ACC112 (cell line): ENCODE data around the gene UBR4.
A peak's percentile ranks its signal among the peaks of the same experiment; 100 is the strongest.

Source experiments
- H2AFZ ChIP-seq: fragments of 200-600 bp; sonication (generic); one replicate; pipeline ENCODE4 v1.6.0; 2017; ENCODE audit warnings: antibody characterized with exemption, low read length; ENCODE audit not compliant: unreplicated experiment
- H3K27ac ChIP-seq: fragments of 200-600 bp; sonication (generic); 2 replicates; pipeline ENCODE4 v1.5.1; 2014; ENCODE audit warnings: low read depth, mild to moderate bottlenecking, antibody characterized with exemption, low read length, moderate library complexity
- H3K27me3 ChIP-seq: fragments of 200-600 bp; sonication (generic); 2 replicates; pipeline ENCODE4 v1.6.1; 2014; ENCODE audit warnings: mild to moderate bottlenecking, antibody characterized with exemption, low read length, moderate library complexity, mixed read lengths; ENCODE audit not compliant: insufficient read depth
- H3K36me3 ChIP-seq: fragments of 200-600 bp; sonication (generic); 2 replicates; pipeline ENCODE4 v1.6.1; 2016; ENCODE audit warnings: mild to moderate bottlenecking, antibody characterized with exemption, low read length, moderate library complexity, mixed read lengths; ENCODE audit not compliant: insufficient read depth
- H3K4me1 ChIP-seq: fragments of 200-600 bp; sonication (generic); one replicate; pipeline ENCODE4 v1.6.1; 2016; ENCODE audit warnings: low read length, mixed read lengths; ENCODE audit not compliant: insufficient read depth, unreplicated experiment, control insufficient read depth
- H3K4me3 ChIP-seq: fragments of 200-600 bp; sonication (generic); 2 replicates; pipeline ENCODE4 v1.5.1; 2014; ENCODE audit warnings: mild to moderate bottlenecking, low read depth, low read length
- H3K79me2 ChIP-seq: fragments of 200-600 bp; sonication (generic); one replicate; pipeline ENCODE4 v1.6.0; 2016; ENCODE audit warnings: low read length; ENCODE audit not compliant: control insufficient read depth, unreplicated experiment, insufficient read depth

UBR4 gene

GRCh38 chr1:19081218-19081893 lies 128.7 kb downstream of the UBR4 start:
- Histone ChIP-seq H3K79me2 (no peaks in the 10 kb centered on the region), H3K4me1 (peaks cover 13% of the 10 kb centered on the region), H3K36me3 (peaks cover 39% of the 10 kb centered on the region), H3K27ac (peak overlapping the region; percentile 38; the same call in 1 of the 2 replicates), H3K27me3 (no peaks in the 10 kb centered on the region), H3K4me3 (no peak overlapping the region), H2AFZ (no peak overlapping the region)

GRCh38 chr1:19080721-19081120 lies 129.3 kb downstream of the UBR4 start:
- no peaks in the 10 kb centered on the region for H3K79me2 ChIP-seq
- H3K27me3 ChIP-seq, result no peaks in the 10 kb centered on the region
- peak overlapping the region; percentile 38; the same call in 1 of the 2 replicates for H3K27ac ChIP-seq
- H3K4me1 ChIP-seq, result peaks cover 13% of the 10 kb centered on the region
- H3K4me3 ChIP-seq, result no peak overlapping the region
- no peak overlapping the region for H2AFZ ChIP-seq
- peaks cover 42% of the 10 kb centered on the region for H3K36me3 ChIP-seq

GRCh38 chr1:19079541-19080472 lies 130.3 kb downstream of the UBR4 start:
- H3K4me3 ChIP-seq, result no peak overlapping the region
- H3K4me1 ChIP-seq, result peaks cover 13% of the 10 kb centered on the region
- no peak overlapping the region for H2AFZ ChIP-seq
- H3K36me3 ChIP-seq, result peaks cover 41% of the 10 kb centered on the region
- H3K27ac ChIP-seq, result no peak overlapping the region
- no peaks in the 10 kb centered on the region for H3K79me2 ChIP-seq
- no peaks in the 10 kb centered on the region for H3K27me3 ChIP-seq

- Histone ChIP-seq H3K27ac (no peak overlapping the region), H3K4me1 (peaks cover 13% of the 10 kb centered on the region), H3K27me3 (no peaks in the 10 kb centered on the region), H3K79me2 (no peaks in the 10 kb centered on the region), H2AFZ (no peak overlapping the region), H3K4me3 (no peak overlapping the region), H3K36me3 (peaks cover 39% of the 10 kb centered on the region)
These were observed 131.5 kb downstream of the UBR4 start for GRCh38 chr1:19078536-19078935.

GRCh38 chr1:19076841-19077616 lies 133.0 kb downstream of the UBR4 start:
- Histone ChIP-seq H3K27ac (no peak overlapping the region), H3K79me2 (no peaks in the 10 kb centered on the region), H3K27me3 (no peaks in the 10 kb centered on the region), H3K4me1 (peaks cover 11% of the 10 kb centered on the region), H3K4me3 (no peak overlapping the region), H2AFZ (no peak overlapping the region), H3K36me3 (peaks cover 46% of the 10 kb centered on the region)

GRCh38 chr1:19074902-19075721 lies 135.0 kb downstream of the UBR4 start:
- H3K36me3 ChIP-seq, result peaks cover 34% of the 10 kb centered on the region
- H3K27me3 ChIP-seq, result no peaks in the 10 kb centered on the region
- no peaks in the 10 kb centered on the region for H3K4me1 ChIP-seq
- H3K79me2 ChIP-seq, result no peaks in the 10 kb centered on the region
- no peak overlapping the region for H3K4me3 ChIP-seq
- no peak overlapping the region for H2AFZ ChIP-seq
- no peak overlapping the region for H3K27ac ChIP-seq

- Histone ChIP-seq H3K27me3 (no peaks in the 10 kb centered on the region), H3K4me1 (no peaks in the 10 kb centered on the region), H2AFZ (no peak overlapping the region), H3K4me3 (no peak overlapping the region), H3K79me2 (no peaks in the 10 kb centered on the region), H3K27ac (no peak overlapping the region), H3K36me3 (peaks cover 28% of the 10 kb centered on the region)
These were observed 135.6 kb downstream of the UBR4 start for GRCh38 chr1:19074361-19074901.

- H3K4me3 ChIP-seq, result no peak overlapping the region
- H3K36me3 ChIP-seq, result peaks cover 24% of the 10 kb centered on the region
- H3K27ac ChIP-seq, result no peak overlapping the region
- no peak overlapping the region for H2AFZ ChIP-seq
- H3K79me2 ChIP-seq, result no peaks in the 10 kb centered on the region
- H3K27me3 ChIP-seq, result no peaks in the 10 kb centered on the region
- H3K4me1 ChIP-seq, result no peaks in the 10 kb centered on the region
These were observed 136.5 kb downstream of the UBR4 start for GRCh38 chr1:19073311-19074186.

- Histone ChIP-seq H3K4me3 (no peak overlapping the region), H3K4me1 (no peaks in the 10 kb centered on the region), H3K27ac (no peak overlapping the region), H3K27me3 (no peaks in the 10 kb centered on the region), H3K36me3 (peaks cover 21% of the 10 kb centered on the region; the same call in 1 of the 2 replicates), H3K79me2 (no peaks in the 10 kb centered on the region), H2AFZ (no peak overlapping the region)
These were observed 137.6 kb downstream of the UBR4 start for GRCh38 chr1:19072285-19072981.
